Neural progenitor cell (in vitro differentiated cells): ENCODE data around the gene DACH1. TPM values are rescaled to one million over a fixed set of nuclear protein-coding genes. Genes with fewer than 3 reads are reported as not detected.

Experiments
- DNase-seq: peaks from one replicate; pipeline ENCODE4 v3.0.0-alpha.2; 2016; ENCODE audit warnings: low spot score
- H2AFZ ChIP-seq: fragments of 200-600 bp; sonication (generic); replicated peaks from 2 replicates; pipeline ENCODE4 v1.6.1; 2016; ENCODE audit warnings: antibody characterized with exemption
- H3F3A ChIP-seq: fragments of 200-600 bp; sonication (generic); 2 replicates; pipeline ENCODE4 v1.6.1; 2016; ENCODE audit warnings: antibody characterized with exemption, low read depth
- H3K27ac ChIP-seq: fragments of 200-600 bp; sonication (generic); 2 replicates; pipeline ENCODE4 v1.5.1; 2016; ENCODE audit warnings: mild to moderate bottlenecking
- H3K27me3 ChIP-seq: fragments of 200-600 bp; sonication (generic); 2 replicates; pipeline ENCODE4 v1.6.1; 2016; ENCODE audit warnings: mild to moderate bottlenecking, moderate library complexity
- H3K36me3 ChIP-seq: fragments of 200-600 bp; sonication (generic); 2 replicates; pipeline ENCODE4 v1.5.1; 2016
- H3K4me1 ChIP-seq: fragments of 200-600 bp; sonication (generic); 2 replicates; pipeline ENCODE4 v1.6.1; 2016; ENCODE audit warnings: mixed run types
- H3K4me2 ChIP-seq: fragments of 200-600 bp; sonication (generic); 2 replicates; pipeline ENCODE4 v1.6.1; 2016
- H3K4me3 ChIP-seq: fragments of 200-600 bp; sonication (generic); 2 replicates; pipeline ENCODE4 v1.5.1; 2016
- H3K79me2 ChIP-seq: fragments of 200-600 bp; sonication (generic); 2 replicates; pipeline ENCODE4 v1.6.1; 2016; ENCODE audit warnings: low read depth
- H3K9ac ChIP-seq: fragments of 200-600 bp; sonication (generic); 2 replicates; pipeline ENCODE4 v1.6.1; 2016
- H3K9me3 ChIP-seq: fragments of 200-600 bp; sonication (generic); 2 replicates; pipeline ENCODE4 v1.5.1; 2016; ENCODE audit warnings: low read depth
- H4K20me1 ChIP-seq: fragments of 200-600 bp; sonication (generic); 2 replicates; pipeline ENCODE4 v1.6.1; 2016; ENCODE audit warnings: low read depth
- H3K27ac Mint-ChIP-seq: 3 replicates; pipeline ENCODE4 v1.8.0; 2021; ENCODE audit warnings: mixed read lengths
- H3K27me3 Mint-ChIP-seq: 2 replicates; pipeline ENCODE4 v1.8.0; 2022; ENCODE audit warnings: low read depth, mild to moderate bottlenecking, inconsistent platforms, moderate library complexity, mixed read lengths; ENCODE audit not compliant: insufficient read depth
- H3K36me3 Mint-ChIP-seq: 3 replicates; pipeline ENCODE4 v1.8.0; 2021; ENCODE audit warnings: mixed read lengths
- H3K4me1 Mint-ChIP-seq: 3 replicates; pipeline ENCODE4 v1.8.0; 2021; ENCODE audit warnings: mixed read lengths
- H3K4me3 Mint-ChIP-seq: 3 replicates; pipeline ENCODE4 v1.8.0; 2021; ENCODE audit warnings: mild to moderate bottlenecking, moderate library complexity, mixed read lengths
- H3K9me3 Mint-ChIP-seq: 3 replicates; pipeline ENCODE4 v1.8.0; 2020; ENCODE audit warnings: mixed read lengths
- EZH2 ChIP-seq: fragments of 200-600 bp; sonication (generic); IDR thresholded peaks from 2 replicates; pipeline ENCODE4 v1.6.1; 2017; ENCODE audit warnings: antibody characterized with exemption, mild to moderate bottlenecking, moderate library complexity
- EZH2phosphoT487 ChIP-seq: fragments of 200-600 bp; sonication (generic); IDR thresholded peaks from 2 replicates; pipeline ENCODE4 v1.6.1; 2017; ENCODE audit warnings: antibody characterized with exemption
- total RNA-seq: library from RNA; depleted of rRNA; stranded (reverse); fragments of >200 nt; gene quantifications from 2 replicates; pipeline ENCODE4 v1.2.3, GENCODE V29; 2015; ENCODE audit warnings: low replicate concordance
- TF ChIP-seq, protein P1 (sequence below): fragments of 200-600 bp; sonication (generic); IDR thresholded peaks from 2 replicates; pipeline ENCODE4 v1.5.1; 2017; ENCODE audit warnings: antibody characterized with exemption, mild to moderate bottlenecking

Gene DACH1
- total RNA-seq, 1 donor from 2014 or later: 27.6 TPM

DNA sequence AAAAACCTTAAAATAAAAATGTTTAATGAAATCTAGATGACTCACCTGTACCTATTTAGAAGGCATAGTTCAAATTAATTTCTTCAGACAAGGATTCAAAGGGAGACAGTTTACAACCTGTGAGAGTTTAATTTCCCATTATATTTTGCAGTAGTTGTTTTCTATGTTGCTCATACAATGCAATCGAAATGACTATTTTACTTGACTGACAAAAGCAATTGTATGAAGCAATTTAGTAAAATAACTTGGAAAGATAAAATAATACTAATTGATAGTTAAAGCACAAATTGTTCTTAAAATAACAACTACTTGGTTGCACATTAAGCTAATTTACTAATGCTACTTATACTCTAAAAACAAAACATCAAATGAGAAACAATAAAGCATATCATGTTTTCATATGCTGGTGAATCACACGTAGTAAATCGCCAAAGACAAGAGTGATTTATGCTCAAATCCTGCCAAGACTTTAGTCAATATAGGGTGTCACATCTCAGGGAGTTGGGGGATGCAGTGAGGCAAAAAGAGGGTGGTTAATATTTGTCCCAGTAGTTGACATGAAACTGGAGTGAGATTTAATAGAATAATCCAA, 6.4 kb downstream of the DACH1 start:
- H3K9me3 Mint-ChIP-seq: peaks cover 2% of the 10 kb centered on the region

DNA sequence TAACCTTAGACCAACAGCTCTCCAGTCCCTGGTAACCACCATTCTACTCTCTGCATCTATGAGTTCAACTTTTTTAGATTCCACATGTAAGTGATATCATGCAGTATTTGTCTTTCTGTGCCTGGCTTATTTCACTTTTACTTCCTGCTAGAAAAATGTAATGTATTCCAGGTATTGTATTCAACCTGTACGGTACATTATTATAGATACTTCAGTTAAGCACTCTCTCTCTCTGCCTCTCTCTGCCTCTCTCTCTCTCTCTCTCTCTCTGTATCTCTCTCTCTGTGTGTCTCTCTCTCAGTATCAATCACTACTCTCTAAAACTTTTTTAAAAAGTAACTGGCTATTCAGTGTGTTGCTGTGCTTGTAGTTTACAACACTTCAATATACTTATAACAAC, 8.4 kb downstream of the DACH1 start:
- no peak overlapping the region for H3K27ac ChIP-seq
- peaks cover 46% of the 10 kb centered on the region for H3K4me1 ChIP-seq
- no peak overlapping the region for H3K4me3 Mint-ChIP-seq
- no peaks in the 10 kb centered on the region for H3K9me3 ChIP-seq
- H3K36me3 ChIP-seq: no peaks in the 10 kb centered on the region
- no peak for TF ChIP-seq EZH2
- TF ChIP-seq EZH2phosphoT487: no peak
- TF ChIP-seq, protein P1, sequence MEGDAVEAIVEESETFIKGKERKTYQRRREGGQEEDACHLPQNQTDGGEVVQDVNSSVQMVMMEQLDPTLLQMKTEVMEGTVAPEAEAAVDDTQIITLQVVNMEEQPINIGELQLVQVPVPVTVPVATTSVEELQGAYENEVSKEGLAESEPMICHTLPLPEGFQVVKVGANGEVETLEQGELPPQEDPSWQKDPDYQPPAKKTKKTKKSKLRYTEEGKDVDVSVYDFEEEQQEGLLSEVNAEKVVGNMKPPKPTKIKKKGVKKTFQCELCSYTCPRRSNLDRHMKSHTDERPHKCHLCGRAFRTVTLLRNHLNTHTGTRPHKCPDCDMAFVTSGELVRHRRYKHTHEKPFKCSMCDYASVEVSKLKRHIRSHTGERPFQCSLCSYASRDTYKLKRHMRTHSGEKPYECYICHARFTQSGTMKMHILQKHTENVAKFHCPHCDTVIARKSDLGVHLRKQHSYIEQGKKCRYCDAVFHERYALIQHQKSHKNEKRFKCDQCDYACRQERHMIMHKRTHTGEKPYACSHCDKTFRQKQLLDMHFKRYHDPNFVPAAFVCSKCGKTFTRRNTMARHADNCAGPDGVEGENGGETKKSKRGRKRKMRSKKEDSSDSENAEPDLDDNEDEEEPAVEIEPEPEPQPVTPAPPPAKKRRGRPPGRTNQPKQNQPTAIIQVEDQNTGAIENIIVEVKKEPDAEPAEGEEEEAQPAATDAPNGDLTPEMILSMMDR: no peak
- H3K4me2 ChIP-seq: peak overlapping the region; percentile 14
- H4K20me1 ChIP-seq: peaks cover 64% of the 10 kb centered on the region
- no peak overlapping the region for H3K4me3 ChIP-seq
- no peak overlapping the region for H3K9ac ChIP-seq
- H3K9me3 Mint-ChIP-seq: no peaks in the 10 kb centered on the region
- peaks cover 14% of the 10 kb centered on the region for H3F3A ChIP-seq
- peaks cover 2% of the 10 kb centered on the region for H3K36me3 Mint-ChIP-seq
- no peak for DNase-seq
- peaks cover 55% of the 10 kb centered on the region for H3K4me1 Mint-ChIP-seq
- no peak overlapping the region for H2AFZ ChIP-seq
- no peaks in the 10 kb centered on the region for H3K27me3 Mint-ChIP-seq
- no peak overlapping the region for H3K27ac Mint-ChIP-seq
- peaks cover 20% of the 10 kb centered on the region for H3K27me3 ChIP-seq
- H3K79me2 ChIP-seq: peaks cover 66% of the 10 kb centered on the region

More for the DNA sequence above, 6.4 kb downstream of the DACH1 start:
- TF ChIP-seq, protein P1: no peak
- TF ChIP-seq EZH2phosphoT487 (no peak), EZH2 (no peak)
- peaks cover 2% of the 10 kb centered on the region for H3K36me3 Mint-ChIP-seq
- Histone ChIP-seq H2AFZ (no peak overlapping the region), H3K4me2 (peak overlapping the region; percentile 24), H3K4me1 (peaks cover 33% of the 10 kb centered on the region), H3K27ac (no peak overlapping the region), H3K79me2 (peaks cover 86% of the 10 kb centered on the region), H3K27me3 (peaks cover 23% of the 10 kb centered on the region), H3K4me3 (no peak overlapping the region), H3K9me3 (no peaks in the 10 kb centered on the region), H3F3A (peaks cover 22% of the 10 kb centered on the region), H3K9ac (no peak overlapping the region), H3K36me3 (no peaks in the 10 kb centered on the region), H4K20me1 (peaks cover 55% of the 10 kb centered on the region)
- no peak for DNase-seq
- H3K27ac Mint-ChIP-seq: no peak overlapping the region
- H3K27me3 Mint-ChIP-seq: peaks cover 4% of the 10 kb centered on the region
- peak overlapping the region; percentile 51 for H3K4me3 Mint-ChIP-seq
- H3K4me1 Mint-ChIP-seq: peaks cover 39% of the 10 kb centered on the region

DNA sequence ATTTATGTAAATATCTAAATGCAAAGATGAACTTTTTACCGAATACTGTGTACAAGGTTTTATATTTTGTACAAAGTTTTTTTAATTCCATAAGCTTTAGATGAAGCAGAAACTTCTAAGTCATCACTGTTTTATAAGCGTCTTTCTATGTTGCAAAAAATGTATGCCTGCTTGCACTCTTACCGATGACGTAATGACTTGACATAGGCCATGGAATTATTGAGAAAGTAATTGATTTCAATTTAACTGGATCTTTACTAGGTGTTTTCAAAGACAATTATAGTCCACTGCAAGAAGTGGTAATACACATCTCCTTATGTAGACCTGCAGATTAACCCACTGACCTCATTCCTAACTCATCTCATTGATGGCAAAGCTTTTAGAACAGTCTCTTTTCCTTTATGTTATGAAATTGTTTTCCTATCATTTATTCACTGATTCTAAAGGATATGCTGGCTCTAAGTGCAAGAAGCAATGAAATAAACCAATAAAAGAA, 10.4 kb downstream of the DACH1 start:
- TF ChIP-seq EZH2: no peak
- TF ChIP-seq, protein P1: no peak
- TF ChIP-seq EZH2phosphoT487: no peak
- Mint-ChIP-seq H3K4me3 (no peak overlapping the region), H3K27me3 (no peaks in the 10 kb centered on the region), H3K4me1 (peaks cover 65% of the 10 kb centered on the region), H3K27ac (no peak overlapping the region), H3K36me3 (peaks cover 2% of the 10 kb centered on the region), H3K9me3 (no peaks in the 10 kb centered on the region)
- Histone ChIP-seq H3K27ac (no peak overlapping the region), H3K27me3 (peaks cover 3% of the 10 kb centered on the region), H3K79me2 (peaks cover 45% of the 10 kb centered on the region), H3K9me3 (no peaks in the 10 kb centered on the region), H3K9ac (no peak overlapping the region), H3F3A (peaks cover 22% of the 10 kb centered on the region), H3K4me3 (no peak overlapping the region), H3K4me2 (no peak overlapping the region), H4K20me1 (peaks cover 61% of the 10 kb centered on the region), H3K36me3 (no peaks in the 10 kb centered on the region), H2AFZ (no peak overlapping the region), H3K4me1 (peaks cover 50% of the 10 kb centered on the region)
- DNase-seq: no peak
